ENCODE data around the gene CD6.

CD6 gene

DNA sequence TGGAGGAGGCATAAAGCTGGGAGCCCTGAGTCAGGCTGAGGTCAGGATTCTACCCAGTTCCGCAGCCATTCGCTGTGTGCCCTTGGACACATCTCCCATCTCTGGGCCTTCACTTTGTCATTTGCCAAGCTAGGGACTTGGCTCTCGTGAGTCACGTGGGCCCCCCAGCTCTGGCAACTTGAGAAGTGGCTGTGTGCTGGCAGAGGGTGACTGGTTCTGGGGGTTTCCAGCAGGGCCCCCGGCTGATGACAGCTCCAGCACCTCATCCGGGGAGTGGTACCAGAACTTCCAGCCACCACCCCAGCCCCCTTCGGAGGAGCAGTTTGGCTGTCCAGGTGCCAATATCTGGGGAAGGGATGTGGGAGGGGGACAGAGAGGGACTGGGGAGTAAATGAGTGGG, 46.6 kb downstream of the CD6 start:
- Histone ChIP-seq H3K9ac (ENCODE audit: low read depth in 1 of 2, low read length in 2 of 2) (no peak overlapping the region), H3K27me3 (ENCODE audit: control insufficient read depth in 1 of 2, insufficient read depth in 2 of 2, low read length in 2 of 2) (peaks cover 8 to 11% of the 10 kb centered on the region in 2 donors), H3K9me3 (ENCODE audit: control insufficient read depth in 1 of 2, low read length in 2 of 2) (no peaks in the 10 kb centered on the region), H3K4me3 (ENCODE audit: low read depth in 1 of 2, low read length in 2 of 2) (no peak overlapping the region), H3K4me1 (ENCODE audit: control insufficient read depth in 1 of 2, insufficient read depth in 2 of 2, low read length in 2 of 2) (peaks cover 6 to 9% of the 10 kb centered on the region in 2 donors), H3K36me3 (ENCODE audit: control insufficient read depth in 1 of 2, insufficient read depth in 2 of 2, low read length in 2 of 2) (no peaks in the 10 kb centered on the region), H3K27ac (ENCODE audit: low read depth, low read length) (no peak overlapping the region)

DNA sequence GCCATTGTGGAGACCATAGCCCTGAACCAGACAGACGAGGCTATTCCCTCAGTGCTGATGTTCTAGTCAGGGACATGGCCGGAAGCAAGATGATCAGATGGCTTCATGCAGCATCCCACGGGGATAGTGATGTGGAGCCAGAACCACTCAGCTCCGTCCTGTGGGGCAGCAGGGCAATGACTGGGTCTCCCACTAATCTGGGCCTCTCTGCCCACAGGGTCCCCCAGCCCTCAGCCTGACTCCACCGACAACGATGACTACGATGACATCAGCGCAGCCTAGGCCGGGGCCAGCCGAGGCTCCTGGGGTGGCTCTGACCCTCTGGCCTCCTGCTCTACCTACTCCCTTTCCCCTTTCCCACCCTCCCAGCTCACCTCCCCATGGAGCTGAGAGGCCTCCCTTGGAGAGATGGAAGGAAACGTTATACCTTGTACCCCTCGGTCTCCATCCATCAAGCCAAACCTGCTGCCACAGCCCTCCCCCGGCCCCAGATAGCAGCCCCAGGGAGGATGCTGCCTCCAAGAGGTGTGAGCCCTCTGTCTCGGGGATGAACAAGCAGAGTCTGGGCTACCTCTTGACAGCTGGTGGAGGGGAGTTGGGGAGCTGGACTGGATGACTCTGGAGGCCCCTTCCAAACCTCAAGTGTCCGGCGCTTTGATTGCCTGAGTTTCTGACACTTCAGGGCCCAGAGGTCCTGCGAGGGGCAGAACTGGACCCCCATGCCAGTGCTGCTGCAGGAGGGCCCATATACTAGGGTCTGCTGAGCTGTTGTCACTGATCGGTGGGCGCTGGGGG, 47.8 kb downstream of the CD6 start:
- H3K4me1 ChIP-seq (ENCODE audit: control insufficient read depth in 1 of 2, insufficient read depth in 2 of 2, low read length in 2 of 2): peaks cover 6 to 9% of the 10 kb centered on the region in 2 donors

DNA sequence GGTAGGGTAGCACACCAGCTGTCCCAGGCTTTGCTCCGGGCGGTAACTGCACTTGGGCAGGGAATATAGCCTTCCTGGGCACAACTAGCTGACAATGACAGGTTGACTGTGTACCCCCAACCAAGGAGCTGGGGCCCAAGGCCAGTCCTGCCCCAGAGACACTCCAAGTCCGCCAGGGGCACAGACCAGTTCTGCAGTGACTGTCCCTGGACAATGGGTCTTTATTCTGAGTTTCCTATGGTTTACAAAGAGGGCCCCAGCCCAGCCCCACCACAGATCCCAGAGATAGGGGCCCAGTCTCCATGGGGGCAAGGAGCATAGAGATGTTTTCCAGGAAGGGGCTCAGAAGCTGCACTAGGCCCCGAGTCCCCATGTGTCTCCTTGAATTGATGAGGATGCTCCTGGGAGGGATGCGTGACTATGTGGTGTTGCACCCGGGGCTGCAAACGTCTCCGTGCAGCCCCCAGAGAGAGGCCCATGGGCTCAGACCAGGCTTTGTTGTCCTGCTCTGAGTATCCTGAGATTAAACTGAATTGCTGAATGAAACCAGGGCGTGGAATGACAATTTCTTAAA, 48.4 kb downstream of the CD6 start:
- Histone ChIP-seq H3K27me3 (ENCODE audit: control insufficient read depth in 1 of 2, insufficient read depth in 2 of 2, low read length in 2 of 2) (peaks cover 18% of the 10 kb centered on the region in 2 donors), H3K9me3 (ENCODE audit: control insufficient read depth in 1 of 2, low read length in 2 of 2) (no peaks in the 10 kb centered on the region), H3K9ac (ENCODE audit: low read depth in 1 of 2, low read length in 2 of 2) (no peak overlapping the region), H3K27ac (ENCODE audit: low read depth, low read length) (no peak overlapping the region), H3K4me3 (ENCODE audit: low read depth in 1 of 2, low read length in 2 of 2) (no peak overlapping the region), H3K4me1 (ENCODE audit: control insufficient read depth in 1 of 2, insufficient read depth in 2 of 2, low read length in 2 of 2) (peaks cover 6 to 9% of the 10 kb centered on the region in 2 donors), H3K36me3 (ENCODE audit: control insufficient read depth in 1 of 2, insufficient read depth in 2 of 2, low read length in 2 of 2) (no peaks in the 10 kb centered on the region)

More for the DNA sequence above, 47.8 kb downstream of the CD6 start:
- H3K27me3 ChIP-seq (ENCODE audit: control insufficient read depth in 1 of 2, insufficient read depth in 2 of 2, low read length in 2 of 2): peaks cover 18% of the 10 kb centered on the region in 2 donors
- H3K9ac ChIP-seq (ENCODE audit: low read depth in 1 of 2, low read length in 2 of 2): no peak overlapping the region
- H3K36me3 ChIP-seq (ENCODE audit: control insufficient read depth in 1 of 2, insufficient read depth in 2 of 2, low read length in 2 of 2): no peaks in the 10 kb centered on the region
- H3K4me3 ChIP-seq (ENCODE audit: low read depth in 1 of 2, low read length in 2 of 2): no peak overlapping the region
- no peak overlapping the region for H3K27ac ChIP-seq (ENCODE audit: low read depth, low read length)
- H3K9me3 ChIP-seq (ENCODE audit: control insufficient read depth in 1 of 2, low read length in 2 of 2): no peaks in the 10 kb centered on the region

- Histone ChIP-seq H3K27me3 (ENCODE audit: control insufficient read depth in 1 of 2, insufficient read depth in 2 of 2, low read length in 2 of 2) (peaks cover 18 to 20% of the 10 kb centered on the region in 2 donors), H3K27ac (ENCODE audit: low read depth, low read length) (no peak overlapping the region), H3K9ac (ENCODE audit: low read depth in 1 of 2, low read length in 2 of 2) (no peak overlapping the region), H3K4me3 (ENCODE audit: low read depth in 1 of 2, low read length in 2 of 2) (no peak overlapping the region), H3K36me3 (ENCODE audit: control insufficient read depth in 1 of 2, insufficient read depth in 2 of 2, low read length in 2 of 2) (no peaks in the 10 kb centered on the region), H3K4me1 (ENCODE audit: control insufficient read depth in 1 of 2, insufficient read depth in 2 of 2, low read length in 2 of 2) (peaks cover 6 to 9% of the 10 kb centered on the region in 2 donors), H3K9me3 (ENCODE audit: control insufficient read depth in 1 of 2, low read length in 2 of 2) (no peaks in the 10 kb centered on the region)
These were observed 49.2 kb downstream of the CD6 start for GRCh38 chr11:61020551-61021235.

- no peak overlapping the region for H3K27ac ChIP-seq (ENCODE audit: low read depth, low read length)
- peak overlapping the region in 1 of 2 donors; percentile 53 for H3K4me3 ChIP-seq (ENCODE audit: low read depth in 1 of 2, low read length in 2 of 2)
- H3K9ac ChIP-seq (ENCODE audit: low read depth in 1 of 2, low read length in 2 of 2): no peak overlapping the region
- no peaks in the 10 kb centered on the region for H3K36me3 ChIP-seq (ENCODE audit: control insufficient read depth in 1 of 2, insufficient read depth in 2 of 2, low read length in 2 of 2)
- no peaks in the 10 kb centered on the region for H3K9me3 ChIP-seq (ENCODE audit: control insufficient read depth in 1 of 2, low read length in 2 of 2)
- peaks cover 6 to 9% of the 10 kb centered on the region in 2 donors for H3K4me1 ChIP-seq (ENCODE audit: control insufficient read depth in 1 of 2, insufficient read depth in 2 of 2, low read length in 2 of 2)
- H3K27me3 ChIP-seq (ENCODE audit: control insufficient read depth in 1 of 2, insufficient read depth in 2 of 2, low read length in 2 of 2): peaks cover 18 to 21% of the 10 kb centered on the region in 2 donors
These were observed 50.3 kb downstream of the CD6 start for GRCh38 chr11:61021661-61022212.

DNA sequence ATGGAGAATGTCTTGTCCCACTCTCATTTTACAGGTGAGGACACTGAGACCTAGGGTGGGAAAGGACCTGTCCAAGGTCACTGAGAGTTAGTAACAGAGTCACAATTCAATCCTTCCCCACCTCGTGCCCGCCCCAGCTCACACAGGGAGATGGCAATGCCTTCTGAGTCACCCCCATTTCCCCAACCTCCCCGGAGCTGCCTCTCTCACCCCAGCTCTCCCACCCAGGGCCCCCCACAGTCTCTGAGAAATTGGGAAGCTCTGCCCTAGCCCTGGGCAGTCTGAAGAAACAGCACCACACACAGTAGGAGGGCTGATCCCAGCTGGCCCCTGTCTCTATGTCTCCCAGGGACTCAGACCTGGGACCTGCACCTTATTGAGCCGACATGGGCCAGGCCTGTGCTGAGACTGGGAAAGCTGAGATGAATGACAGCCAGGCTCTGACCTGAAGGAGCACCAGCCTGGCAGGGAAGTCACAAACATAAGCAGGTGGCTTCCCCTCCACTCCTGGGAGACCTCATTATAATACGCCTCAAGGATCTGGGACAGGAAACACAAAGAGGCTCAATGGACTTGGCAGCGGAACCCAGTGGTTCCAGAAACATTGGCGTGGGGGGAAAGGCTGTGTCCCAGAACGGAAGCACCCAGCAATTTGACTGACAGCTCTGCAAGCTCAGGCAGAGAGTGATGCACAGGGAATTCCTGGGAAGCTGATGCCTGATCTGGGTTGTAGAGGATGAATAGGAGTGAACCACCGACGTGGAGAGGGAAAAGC, 51.0 kb downstream of the CD6 start:
- peaks cover 6 to 9% of the 10 kb centered on the region in 2 donors for H3K4me1 ChIP-seq (ENCODE audit: control insufficient read depth in 1 of 2, insufficient read depth in 2 of 2, low read length in 2 of 2)
- no peaks in the 10 kb centered on the region for H3K9me3 ChIP-seq (ENCODE audit: control insufficient read depth in 1 of 2, low read length in 2 of 2)
- H3K9ac ChIP-seq (ENCODE audit: low read depth in 1 of 2, low read length in 2 of 2): no peak overlapping the region
- no peak overlapping the region for H3K27ac ChIP-seq (ENCODE audit: low read depth, low read length)
- H3K36me3 ChIP-seq (ENCODE audit: control insufficient read depth in 1 of 2, insufficient read depth in 2 of 2, low read length in 2 of 2): no peaks in the 10 kb centered on the region
- H3K4me3 ChIP-seq (ENCODE audit: low read depth in 1 of 2, low read length in 2 of 2): no peak overlapping the region
- peaks cover 18 to 21% of the 10 kb centered on the region in 2 donors for H3K27me3 ChIP-seq (ENCODE audit: control insufficient read depth in 1 of 2, insufficient read depth in 2 of 2, low read length in 2 of 2)

DNA sequence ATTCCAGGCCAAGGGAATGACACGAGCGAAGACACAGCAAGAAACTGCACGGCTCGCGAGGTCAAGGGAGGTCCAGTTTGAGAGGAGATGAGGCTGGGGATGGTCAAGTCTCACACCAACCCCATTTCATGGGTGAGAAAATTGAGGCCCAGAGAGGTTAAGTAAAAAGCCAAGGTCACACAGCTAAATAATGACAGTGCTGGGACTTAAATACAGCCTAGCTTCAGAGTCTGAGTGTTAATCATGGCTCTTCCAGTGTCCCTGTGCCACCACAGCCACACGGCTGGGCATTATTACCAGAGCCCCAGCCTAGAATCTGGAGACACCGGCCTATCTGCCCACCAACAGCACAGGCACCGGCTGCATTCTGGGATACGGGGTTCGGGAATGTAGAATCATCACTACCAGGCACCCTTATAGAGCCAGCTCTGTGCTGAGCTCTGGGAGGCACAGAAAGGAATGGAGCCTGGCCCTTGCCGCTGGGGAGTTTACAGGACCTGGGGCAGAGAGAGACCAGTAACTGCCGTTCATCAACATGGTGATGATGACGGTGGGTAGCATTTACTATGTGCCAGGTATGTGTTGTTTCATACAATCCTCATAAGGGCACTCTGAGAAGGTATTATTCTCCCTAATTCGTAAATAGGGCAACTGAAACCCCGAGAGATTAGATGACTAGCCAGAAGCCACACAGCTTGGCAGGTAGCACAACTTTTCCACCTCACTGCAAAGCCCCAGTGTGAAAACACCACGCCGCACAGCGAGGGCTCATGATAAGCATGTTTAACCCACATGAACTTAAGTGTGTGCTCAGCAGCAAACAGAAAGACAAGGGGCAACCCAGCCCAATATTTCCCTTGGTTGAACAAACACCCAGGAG, 51.8 kb downstream of the CD6 start:
- no peak overlapping the region for H3K27ac ChIP-seq (ENCODE audit: low read depth, low read length)
- H3K27me3 ChIP-seq (ENCODE audit: control insufficient read depth in 1 of 2, insufficient read depth in 2 of 2, low read length in 2 of 2): peaks cover 14 to 21% of the 10 kb centered on the region in 2 donors
- H3K4me1 ChIP-seq (ENCODE audit: control insufficient read depth in 1 of 2, insufficient read depth in 2 of 2, low read length in 2 of 2): peaks cover 6 to 9% of the 10 kb centered on the region in 2 donors
- no peaks in the 10 kb centered on the region for H3K9me3 ChIP-seq (ENCODE audit: control insufficient read depth in 1 of 2, low read length in 2 of 2)
- no peak overlapping the region for H3K9ac ChIP-seq (ENCODE audit: low read depth in 1 of 2, low read length in 2 of 2)
- no peak overlapping the region for H3K4me3 ChIP-seq (ENCODE audit: low read depth in 1 of 2, low read length in 2 of 2)
- H3K36me3 ChIP-seq (ENCODE audit: control insufficient read depth in 1 of 2, insufficient read depth in 2 of 2, low read length in 2 of 2): no peaks in the 10 kb centered on the region

DNA sequence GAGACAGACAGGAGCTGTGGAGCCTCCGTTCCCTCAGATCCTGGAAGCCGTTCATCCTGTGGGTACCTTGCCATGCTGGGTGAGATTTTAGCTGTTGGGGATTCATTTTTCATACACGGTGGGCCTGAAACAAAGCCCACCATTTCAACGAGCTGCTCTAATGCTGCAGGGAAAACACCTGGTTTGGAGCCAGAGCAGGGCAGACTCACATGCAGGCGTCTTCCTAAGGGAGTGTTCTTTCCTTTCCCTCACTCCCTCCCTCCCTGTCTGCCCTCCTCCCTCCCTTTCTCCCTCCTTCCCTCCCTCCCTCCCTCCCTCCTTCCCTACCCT, 52.5 kb downstream of the CD6 start:
- H3K4me3 ChIP-seq (ENCODE audit: low read depth in 1 of 2, low read length in 2 of 2): no peak overlapping the region
- peaks cover 6 to 9% of the 10 kb centered on the region in 2 donors for H3K4me1 ChIP-seq (ENCODE audit: control insufficient read depth in 1 of 2, insufficient read depth in 2 of 2, low read length in 2 of 2)
- no peak overlapping the region for H3K9ac ChIP-seq (ENCODE audit: low read depth in 1 of 2, low read length in 2 of 2)
- H3K27me3 ChIP-seq (ENCODE audit: control insufficient read depth in 1 of 2, insufficient read depth in 2 of 2, low read length in 2 of 2): peaks cover 14 to 21% of the 10 kb centered on the region in 2 donors
- H3K9me3 ChIP-seq (ENCODE audit: control insufficient read depth in 1 of 2, low read length in 2 of 2): no peaks in the 10 kb centered on the region
- H3K27ac ChIP-seq (ENCODE audit: low read depth, low read length): no peak overlapping the region
- no peaks in the 10 kb centered on the region for H3K36me3 ChIP-seq (ENCODE audit: control insufficient read depth in 1 of 2, insufficient read depth in 2 of 2, low read length in 2 of 2)

All from duodenal mucosa (tissue), 2 donors.